Measurements from ENCODE around the gene PTPN5.

DNA sequence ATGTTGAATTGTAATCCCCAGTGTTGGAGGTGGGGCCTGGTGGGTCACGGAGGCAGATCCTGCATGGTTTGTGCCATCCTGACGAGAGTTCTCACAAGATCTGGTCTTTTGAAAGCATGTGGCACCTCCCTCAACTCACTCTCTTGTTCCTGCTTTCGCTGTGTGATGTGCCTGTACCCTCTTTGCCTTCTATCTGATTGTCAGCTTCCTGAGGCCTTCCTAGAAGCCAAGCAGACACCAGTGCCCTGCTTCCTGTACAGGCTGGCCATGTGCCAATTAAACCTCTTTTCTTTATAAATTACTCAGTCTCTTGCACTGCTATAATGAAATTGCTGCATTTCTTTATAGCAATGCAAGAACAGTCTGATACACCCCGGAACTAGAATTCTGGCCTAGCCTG, 13.1 kb downstream of the PTPN5 start:
- TF ChIP-seq, protein P1, sequence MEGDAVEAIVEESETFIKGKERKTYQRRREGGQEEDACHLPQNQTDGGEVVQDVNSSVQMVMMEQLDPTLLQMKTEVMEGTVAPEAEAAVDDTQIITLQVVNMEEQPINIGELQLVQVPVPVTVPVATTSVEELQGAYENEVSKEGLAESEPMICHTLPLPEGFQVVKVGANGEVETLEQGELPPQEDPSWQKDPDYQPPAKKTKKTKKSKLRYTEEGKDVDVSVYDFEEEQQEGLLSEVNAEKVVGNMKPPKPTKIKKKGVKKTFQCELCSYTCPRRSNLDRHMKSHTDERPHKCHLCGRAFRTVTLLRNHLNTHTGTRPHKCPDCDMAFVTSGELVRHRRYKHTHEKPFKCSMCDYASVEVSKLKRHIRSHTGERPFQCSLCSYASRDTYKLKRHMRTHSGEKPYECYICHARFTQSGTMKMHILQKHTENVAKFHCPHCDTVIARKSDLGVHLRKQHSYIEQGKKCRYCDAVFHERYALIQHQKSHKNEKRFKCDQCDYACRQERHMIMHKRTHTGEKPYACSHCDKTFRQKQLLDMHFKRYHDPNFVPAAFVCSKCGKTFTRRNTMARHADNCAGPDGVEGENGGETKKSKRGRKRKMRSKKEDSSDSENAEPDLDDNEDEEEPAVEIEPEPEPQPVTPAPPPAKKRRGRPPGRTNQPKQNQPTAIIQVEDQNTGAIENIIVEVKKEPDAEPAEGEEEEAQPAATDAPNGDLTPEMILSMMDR (IDR thresholded peaks at IDR 0.05), result no peak
- no peak for TF ChIP-seq EP300 (IDR thresholded peaks at IDR 0.05)
